GM19193 (cell line): ENCODE data around the gene HNMT.

Experiments used
- POLR2A ChIP-seq: IDR thresholded peaks from 4 replicates; pipeline ENCODE4 v1.6.1; 2011; ENCODE audit not compliant: insufficient read depth, insufficient read length; ENCODE audit errors: extremely low read depth

Gene HNMT

DNA sequence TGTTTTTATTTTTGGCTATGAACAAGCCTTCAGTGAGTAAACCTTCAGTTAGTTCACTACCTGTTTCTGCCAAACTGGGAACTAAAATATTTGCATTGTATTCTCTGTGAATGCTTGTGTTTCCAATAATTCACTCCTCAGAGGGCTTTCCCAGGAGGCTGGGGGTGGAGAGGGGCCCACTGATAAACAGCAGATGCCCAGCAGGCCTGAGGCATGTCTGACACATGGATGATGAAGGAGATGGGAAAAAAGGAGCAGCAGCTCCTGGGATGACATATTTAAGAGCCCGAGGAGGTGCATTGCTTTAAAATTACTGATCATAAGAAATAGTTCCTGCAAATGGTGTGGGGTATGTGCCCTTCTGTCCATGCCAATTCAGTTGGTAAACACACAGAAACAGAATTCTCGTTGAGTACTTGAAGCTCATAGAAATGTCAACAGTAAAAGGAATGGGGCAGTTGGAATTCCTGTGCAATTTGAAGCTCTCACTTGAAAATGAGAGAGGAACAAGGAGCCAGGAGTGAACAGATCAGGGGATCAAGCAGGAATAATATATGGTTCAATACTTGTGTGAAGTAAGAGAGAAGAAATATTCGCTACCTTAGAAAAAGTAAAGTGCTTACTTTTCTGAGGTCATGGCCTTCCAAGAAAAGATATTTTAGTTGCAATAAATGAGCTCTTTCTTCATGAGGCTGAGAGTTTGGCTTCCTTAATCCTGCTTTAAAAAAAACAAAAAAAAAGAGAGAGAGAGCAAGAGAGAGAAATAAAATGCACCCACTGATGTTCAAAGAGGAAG lies 22.0 kb upstream of the HNMT start:
- TF ChIP-seq POLR2A, result no peak

- TF ChIP-seq POLR2A, result no peak
Measured at GRCh38 chr2:137942833-137943677, 21.2 kb upstream of the HNMT start.

GRCh38 chr2:137943678-137944347 lies 20.5 kb upstream of the HNMT start:
- TF ChIP-seq POLR2A, result no peak

GRCh38 chr2:137944714-137945113 lies 19.6 kb upstream of the HNMT start:
- TF ChIP-seq POLR2A, result no peak

GRCh38 chr2:137945229-137945628 lies 19.0 kb upstream of the HNMT start:
- no peak for TF ChIP-seq POLR2A

- no peak for TF ChIP-seq POLR2A
Measured at GRCh38 chr2:137946227-137946626, 18.0 kb upstream of the HNMT start.

- no peak for TF ChIP-seq POLR2A
Measured at GRCh38 chr2:137947032-137947727, 17.1 kb upstream of the HNMT start.

DNA sequence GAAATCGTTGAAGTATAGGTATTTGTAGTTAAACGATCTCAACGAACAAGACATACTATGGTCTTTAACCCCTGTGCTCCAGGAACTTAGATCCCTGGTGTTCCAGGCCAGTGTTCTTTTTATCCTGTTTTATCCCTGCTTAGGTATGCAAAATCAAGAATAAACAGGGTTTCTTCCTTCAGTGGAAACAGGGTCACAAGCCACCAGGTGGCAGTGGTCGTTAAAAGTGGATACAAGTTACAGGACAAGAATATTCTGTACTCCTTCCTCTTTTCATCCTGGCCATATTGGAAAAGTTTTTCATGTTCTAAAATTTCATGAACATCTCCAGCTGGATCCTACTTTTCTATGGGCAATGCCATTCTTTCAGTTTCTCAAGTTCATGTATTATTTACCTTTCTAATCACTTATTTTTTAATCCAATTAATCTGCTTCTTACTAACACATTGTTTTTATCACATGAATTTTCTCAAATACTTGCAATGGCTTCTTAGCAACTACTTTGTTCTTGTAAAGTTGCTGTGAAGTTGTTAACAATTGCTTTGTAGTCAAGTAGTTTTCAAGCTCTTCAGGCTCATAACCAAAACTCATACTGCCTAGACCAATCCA lies 16.4 kb upstream of the HNMT start:
- TF ChIP-seq POLR2A, result no peak

DNA sequence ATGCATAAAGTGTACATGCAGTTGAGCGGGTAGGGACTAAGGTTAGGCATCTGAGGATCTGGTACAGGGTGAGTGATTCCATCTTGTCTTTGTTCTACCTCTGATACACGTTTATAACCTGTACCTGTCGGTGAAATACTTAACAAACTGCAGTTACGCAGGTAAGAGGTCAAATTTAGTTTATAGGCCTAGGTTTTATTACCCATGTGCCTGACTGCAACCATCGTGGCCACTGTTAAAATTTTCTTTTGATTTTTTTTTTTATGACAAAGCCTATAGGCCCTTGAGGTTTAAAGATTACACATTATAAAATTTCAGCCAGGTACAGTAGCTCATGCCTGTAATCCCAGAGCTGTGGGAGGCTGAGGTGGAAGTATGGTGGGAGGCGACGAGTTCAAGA lies 15.4 kb upstream of the HNMT start:
- TF ChIP-seq POLR2A, result no peak

DNA sequence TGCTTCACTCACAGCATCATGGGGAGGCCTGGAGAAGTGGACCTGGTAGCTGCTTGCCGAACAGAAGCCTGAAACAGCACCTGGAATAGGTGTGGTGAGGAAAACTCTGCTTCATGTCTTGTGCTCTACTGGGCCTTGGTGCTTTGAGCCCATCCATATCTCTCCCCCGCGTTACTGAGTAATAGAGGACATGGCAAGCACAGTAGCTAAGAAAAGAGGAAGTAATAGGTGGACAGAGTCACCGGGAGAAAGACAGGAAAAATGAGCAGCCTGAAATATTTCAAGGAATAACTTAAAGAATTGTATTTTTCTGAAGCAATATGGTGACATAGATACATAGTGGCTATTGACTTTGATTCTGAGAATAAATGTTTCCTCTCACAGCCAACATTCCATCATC lies 14.0 kb upstream of the HNMT start:
- TF ChIP-seq POLR2A, result no peak

GRCh38 chr2:137951586-137951985 lies 12.7 kb upstream of the HNMT start:
- no peak for TF ChIP-seq POLR2A

GRCh38 chr2:137952586-137953129 lies 11.6 kb upstream of the HNMT start:
- TF ChIP-seq POLR2A, result no peak

DNA sequence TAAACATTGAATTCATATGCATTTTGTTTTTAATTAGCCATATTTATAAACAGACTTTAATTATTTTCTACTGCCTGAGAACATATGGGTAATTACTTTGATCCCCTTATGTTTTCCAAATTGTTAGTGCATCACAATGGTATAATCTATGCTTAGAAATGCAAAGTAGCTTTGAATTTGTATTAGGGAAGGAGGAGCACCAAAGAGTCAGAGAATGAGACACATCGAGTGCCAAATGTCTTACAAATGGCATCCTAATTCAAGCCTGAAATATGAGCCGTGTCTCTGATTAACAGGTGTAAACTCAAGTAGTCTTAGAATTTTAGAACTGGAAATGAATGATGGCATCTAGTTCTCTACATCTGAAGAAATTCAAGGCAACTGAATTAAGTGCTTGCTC lies 8.7 kb upstream of the HNMT start:
- TF ChIP-seq POLR2A, result no peak

- no peak for TF ChIP-seq POLR2A
Measured at GRCh38 chr2:137957033-137957432, 7.2 kb upstream of the HNMT start.

DNA sequence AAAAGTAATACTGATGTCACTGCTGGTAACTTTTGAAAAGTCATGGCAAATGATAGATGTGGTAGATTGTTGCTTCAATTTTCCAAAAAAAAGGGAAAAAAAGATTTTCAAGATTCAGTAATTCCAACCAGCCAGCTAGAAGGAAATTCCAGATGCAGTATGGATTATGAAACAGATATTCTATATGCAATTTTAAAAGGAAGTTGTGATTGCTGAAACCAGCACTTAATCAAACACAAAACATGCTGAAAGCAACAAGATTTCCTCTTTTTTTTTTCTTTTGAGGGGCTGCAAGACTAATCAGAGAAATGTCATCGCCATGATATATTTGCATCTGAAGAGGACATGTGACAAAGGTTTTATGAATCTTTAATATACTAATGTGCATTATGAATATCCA lies 5.1 kb upstream of the HNMT start:
- TF ChIP-seq POLR2A, result no peak

DNA sequence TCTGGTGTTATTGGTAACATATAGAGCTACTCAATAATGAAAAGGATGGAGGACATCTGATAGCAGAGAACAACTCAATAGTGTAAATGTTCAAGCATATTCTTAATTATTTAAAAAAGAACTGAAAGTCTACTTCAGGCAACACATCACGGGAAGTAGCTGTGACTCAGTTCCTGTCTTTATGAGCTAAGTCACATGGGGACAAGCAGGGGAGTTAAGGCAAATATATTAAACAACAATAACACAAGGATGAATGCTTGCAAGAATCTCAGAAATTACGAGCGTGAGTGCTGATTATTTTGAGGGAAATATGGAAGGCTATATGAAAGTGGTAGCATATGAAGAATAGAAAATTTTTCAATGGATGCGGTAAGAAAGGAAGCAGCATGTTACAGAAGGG lies 4.0 kb upstream of the HNMT start:
- TF ChIP-seq POLR2A, result no peak
